ENCODE measurements around the gene ATP2A3.
A peak's percentile ranks its signal among the peaks of the same experiment; 100 is the strongest.

The ATP2A3 gene

DNA sequence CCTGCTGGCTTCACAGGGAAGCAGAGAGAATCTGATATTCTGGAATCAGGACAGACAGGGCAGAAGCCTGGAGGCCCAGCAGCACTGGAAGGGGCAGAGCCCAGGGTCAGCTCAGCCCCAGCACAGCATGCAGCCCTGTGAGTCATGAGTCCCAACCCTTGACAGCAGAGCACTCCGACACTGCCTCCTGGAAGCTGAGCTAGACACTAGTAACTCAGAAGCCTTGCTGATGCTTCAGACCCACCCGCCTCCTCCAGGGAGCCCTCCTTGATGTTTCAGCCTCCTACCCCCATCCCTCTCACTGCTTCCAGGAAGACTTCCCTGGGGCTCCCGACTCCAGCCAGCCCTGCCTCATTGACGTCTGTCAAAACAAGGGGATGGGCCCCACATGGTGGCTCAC lies 78.3 kb downstream of the ATP2A3 start:
- no peak overlapping the region for H3K4me3 ChIP-seq (ENCODE audit: low read depth, low read length)
- DNase-seq (ENCODE audit: low read depth), result no peak

DNA sequence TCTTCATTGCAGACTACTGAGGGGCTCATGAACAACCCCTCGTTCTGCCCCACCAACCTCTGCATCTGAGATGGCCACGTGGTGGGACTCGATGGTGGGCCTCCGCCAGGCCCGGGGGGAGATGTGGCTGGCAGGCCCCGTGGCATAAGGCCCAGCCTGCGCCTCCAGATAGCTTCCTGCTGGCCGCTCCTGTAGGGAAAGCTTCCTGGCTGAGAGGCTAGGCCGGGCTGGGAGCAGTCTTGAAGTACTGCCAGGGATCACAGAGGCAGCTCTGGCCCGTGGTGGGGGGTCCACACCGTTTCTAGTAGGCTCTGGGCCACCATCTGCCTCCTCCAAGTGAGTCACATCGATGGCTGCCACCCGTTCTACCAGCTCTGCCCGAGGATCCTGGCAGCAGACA lies 79.0 kb downstream of the ATP2A3 start:
- H3K4me3 ChIP-seq (ENCODE audit: low read depth, low read length), result no peak overlapping the region
- DNase-seq (ENCODE audit: low read depth), result no peak

DNA sequence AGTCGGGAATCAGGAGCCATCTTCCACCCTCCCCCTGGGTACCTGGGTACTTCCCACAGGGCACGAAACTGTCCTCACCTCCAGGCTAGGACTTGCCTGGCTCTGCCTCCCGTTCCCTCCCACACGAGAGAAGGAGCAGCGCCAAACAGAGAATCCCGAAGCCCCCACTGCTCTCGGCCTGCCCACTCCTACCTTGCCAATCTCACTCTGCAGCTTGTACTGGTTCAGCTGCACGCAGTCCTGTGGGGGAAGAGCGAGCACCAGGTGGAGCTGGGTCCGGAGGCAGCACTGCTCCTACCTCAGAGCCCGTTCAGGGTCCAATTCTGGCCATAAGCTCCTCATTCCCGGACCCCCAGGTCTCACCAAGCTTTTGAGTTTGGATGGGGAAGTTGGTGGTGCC lies 80.0 kb downstream of the ATP2A3 start:
- H3K4me3 ChIP-seq (ENCODE audit: low read depth, low read length), result no peak overlapping the region
- no peak for DNase-seq (ENCODE audit: low read depth)

DNA sequence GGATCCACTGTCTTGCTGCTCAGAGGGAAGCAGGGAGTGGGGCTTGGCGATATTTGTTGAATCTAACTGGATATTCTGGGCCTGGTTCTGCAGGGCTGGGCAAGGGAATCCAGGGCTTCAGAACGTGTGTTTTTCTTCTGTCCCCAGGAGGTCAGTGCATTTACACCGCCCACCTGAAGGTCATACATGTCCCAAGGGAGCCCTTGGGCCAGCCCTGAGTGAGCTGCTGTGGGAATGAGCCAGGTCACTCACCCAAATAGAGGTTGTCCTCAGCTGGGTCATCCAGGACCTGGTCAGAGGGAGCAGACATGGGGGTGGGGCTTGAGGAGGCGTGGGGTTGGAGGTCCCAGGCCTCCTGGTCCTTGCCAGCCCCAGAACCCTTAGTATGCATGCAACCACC lies 82.0 kb downstream of the ATP2A3 start:
- no peak for DNase-seq (ENCODE audit: low read depth)

DNA sequence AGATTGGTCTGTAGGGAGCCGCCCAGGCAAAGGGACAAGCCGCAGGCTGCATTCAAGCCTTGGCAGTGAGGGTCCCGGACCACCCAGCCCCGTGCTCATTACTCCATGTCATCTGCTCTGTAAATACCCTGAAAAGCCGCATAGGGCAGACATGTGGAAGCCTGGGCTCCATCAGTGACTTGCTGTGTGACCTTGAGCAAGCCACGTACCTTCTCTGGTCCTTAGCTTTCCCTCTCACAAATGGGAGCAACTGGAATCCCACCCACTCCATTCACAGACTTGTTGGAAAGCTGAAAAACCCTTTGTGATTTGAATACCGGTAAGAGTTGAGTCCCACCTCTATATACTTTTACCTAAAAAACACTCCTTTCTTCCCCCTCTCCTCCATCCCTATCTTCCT lies 83.3 kb downstream of the ATP2A3 start:
- DNase-seq (ENCODE audit: low read depth), result no peak
- no peak overlapping the region for H3K4me3 ChIP-seq (ENCODE audit: low read depth, low read length)

More for the DNA sequence above, 82.0 kb downstream of the ATP2A3 start:
- H3K4me3 ChIP-seq (ENCODE audit: low read depth, low read length), result no peak overlapping the region

DNA sequence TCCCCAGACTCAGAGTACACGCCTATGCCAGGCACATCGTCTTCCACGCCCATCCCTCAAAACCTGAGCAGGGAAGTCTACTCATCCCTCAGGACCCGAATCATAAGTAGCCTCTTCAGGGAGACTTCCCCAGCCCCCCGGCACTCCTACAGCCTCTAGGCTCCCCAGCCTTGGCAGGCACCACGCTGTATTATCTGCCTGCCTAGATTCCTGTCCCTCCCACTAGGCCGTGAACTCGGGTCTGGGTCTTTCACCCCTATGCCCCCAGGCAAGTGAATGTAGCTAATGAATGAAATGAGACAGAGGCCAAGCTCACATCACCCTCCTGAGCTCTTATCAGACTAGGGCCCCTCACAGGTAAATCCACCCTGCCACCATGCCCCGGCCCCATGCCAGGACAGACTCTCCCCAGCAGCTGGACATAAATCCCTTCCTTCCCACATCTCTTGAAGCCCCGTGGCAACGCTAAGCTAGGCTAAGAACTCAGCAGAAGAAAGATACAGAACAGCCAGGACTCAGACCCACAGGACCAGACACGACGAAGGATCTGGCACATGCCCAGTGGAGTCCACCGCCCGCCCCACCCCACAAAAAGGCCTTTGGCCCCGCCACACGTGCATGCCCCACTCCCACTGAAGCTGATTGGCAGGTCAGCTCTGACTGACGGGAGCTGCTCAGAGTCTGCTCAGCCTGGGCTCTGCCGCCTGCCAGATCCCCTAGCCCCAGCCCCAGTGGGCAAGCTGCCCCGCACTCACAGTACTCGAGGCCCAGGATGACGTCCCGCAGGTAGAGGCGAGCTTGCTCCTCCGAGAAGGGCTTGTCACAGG lies 84.4 kb downstream of the ATP2A3 start:
- H3K4me3 ChIP-seq (ENCODE audit: low read depth, low read length), result no peak overlapping the region
- no peak for DNase-seq (ENCODE audit: low read depth)

DNA sequence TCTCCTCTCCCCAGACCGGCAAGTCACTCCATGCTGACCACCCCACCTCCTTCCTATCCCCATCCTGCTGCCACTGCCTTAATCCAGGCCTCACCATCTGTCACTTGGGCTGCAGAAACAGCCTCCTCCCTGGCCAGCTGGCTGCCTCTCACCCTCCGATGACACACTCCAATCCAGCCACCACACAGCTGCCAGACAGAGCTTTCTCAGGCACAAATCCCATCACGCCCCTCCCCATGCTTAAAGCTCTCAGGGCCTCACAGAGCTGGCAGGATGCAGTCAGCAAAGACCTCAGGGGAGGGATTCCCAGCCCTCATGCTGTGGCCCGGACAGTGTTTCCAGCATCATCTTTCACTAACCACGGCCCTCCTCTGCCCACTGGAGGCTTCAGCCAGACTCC lies 85.1 kb downstream of the ATP2A3 start:
- H3K4me3 ChIP-seq (ENCODE audit: low read depth, low read length), result no peak overlapping the region
- DNase-seq (ENCODE audit: low read depth), result peak; percentile 82

DNA sequence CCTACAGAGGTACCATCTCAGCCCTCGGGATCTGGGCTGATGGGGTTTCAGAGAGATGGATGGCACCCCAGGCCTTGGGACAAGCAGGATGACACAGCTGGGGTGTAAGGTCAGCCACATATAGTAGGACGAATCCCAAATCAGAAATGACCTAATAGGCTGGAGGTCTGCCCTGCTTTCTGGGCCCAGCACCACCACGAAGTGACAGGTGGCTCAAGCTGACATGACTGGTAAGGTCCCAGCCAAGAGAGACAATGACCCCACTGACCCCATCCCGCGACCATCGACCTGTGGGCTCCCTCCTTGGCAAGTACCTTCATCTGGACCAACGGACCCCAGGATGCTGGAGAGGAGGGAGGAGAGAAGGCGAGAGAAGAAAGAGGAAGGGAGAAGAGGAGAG lies 87.0 kb downstream of the ATP2A3 start:
- no peak for DNase-seq (ENCODE audit: low read depth)
- no peak overlapping the region for H3K4me3 ChIP-seq (ENCODE audit: low read depth, low read length)

DNA sequence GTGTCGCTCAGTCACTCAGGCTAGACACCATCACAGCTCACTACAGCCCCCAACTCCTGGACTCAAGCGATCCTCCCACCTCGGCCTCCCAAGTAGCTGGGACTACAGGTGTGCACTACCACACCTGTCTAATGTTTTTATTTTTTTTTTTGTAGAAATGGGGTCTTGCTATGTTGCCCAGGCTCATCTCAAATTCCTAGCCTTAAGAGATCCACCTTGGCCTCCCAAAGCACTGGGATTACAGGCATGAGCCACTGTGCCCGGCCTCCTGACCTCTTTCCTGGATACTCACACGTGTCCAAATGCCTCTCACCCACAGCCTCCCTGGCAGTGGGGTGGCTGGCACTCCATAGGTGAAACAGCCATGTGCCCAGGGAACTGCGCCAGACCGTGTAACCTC lies 88.9 kb downstream of the ATP2A3 start:
- H3K4me3 ChIP-seq (ENCODE audit: low read depth, low read length), result no peak overlapping the region
- DNase-seq (ENCODE audit: low read depth), result no peak

Data from skeletal muscle cell (primary cell).